Muscle layer of colon (tissue), 2 donors: ENCODE data around the gene LARP7.
A peak's percentile ranks its signal among the peaks of the same experiment; 100 is the strongest.
"Not testable (repeated sequence)": the region's sequence is repeated elsewhere in the genome, so short reads cannot be mapped to it uniquely, and the experiment has no call there.

Experiments
- H3K27ac ChIP-seq: one replicate; pipeline ENCODE4 v1.7.0; 2013; ENCODE audit warnings: low read depth, mild to moderate bottlenecking, low read length, moderate library complexity
- H3K27me3 ChIP-seq, 2 donors: one replicate each; pipeline ENCODE4 v1.7.0; 2013; ENCODE audit warnings: low read length in 2 of 2, mild to moderate bottlenecking in 2 of 2; ENCODE audit not compliant: insufficient read depth in 2 of 2, control insufficient read depth in 1 of 2
- H3K36me3 ChIP-seq: one replicate; pipeline ENCODE4 v1.7.0; 2013; ENCODE audit warnings: mild to moderate bottlenecking, low read length; ENCODE audit not compliant: insufficient read depth
- H3K4me1 ChIP-seq: one replicate; pipeline ENCODE4 v1.7.0; 2013; ENCODE audit warnings: mild to moderate bottlenecking, low read length; ENCODE audit not compliant: insufficient read depth
- H3K4me3 ChIP-seq, 2 donors: one replicate each; pipeline ENCODE4 v1.7.0; 2013; ENCODE audit warnings: low read length in 2 of 2, low read depth in 1 of 2, mild to moderate bottlenecking in 1 of 2, moderate library complexity in 1 of 2
- H3K9ac ChIP-seq: one replicate; pipeline ENCODE4 v1.7.0; 2013; ENCODE audit warnings: low read length
- H3K9me3 ChIP-seq: one replicate; pipeline ENCODE4 v1.7.0; 2013; ENCODE audit warnings: mild to moderate bottlenecking, low read length
- donor health status: abdominal sarcoma.
- donor health status: Adenocarcinoma of cecum.

The LARP7 gene

DNA sequence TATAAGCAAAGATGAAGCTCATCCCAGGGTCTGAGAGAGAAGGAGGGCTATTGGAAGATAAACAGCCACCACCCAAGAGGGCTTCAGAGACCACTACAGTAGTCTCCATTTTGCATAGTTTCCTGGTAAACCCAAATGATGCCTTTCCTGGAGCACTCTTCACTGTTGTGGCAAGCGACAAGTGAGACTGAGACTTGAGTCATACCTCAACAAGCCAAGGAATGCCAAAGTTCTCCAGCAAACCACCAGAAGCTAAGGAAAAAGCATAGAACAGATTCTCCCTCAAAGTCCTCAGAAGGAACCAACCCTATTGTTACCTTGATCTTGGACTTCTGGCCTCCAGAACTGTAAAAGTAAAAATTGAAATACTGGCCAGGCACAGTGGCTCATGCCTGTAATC, 65.9 kb downstream of the LARP7 start:
- Histone ChIP-seq H3K9me3 (no peaks in the 10 kb centered on the region), H3K27ac (no peak overlapping the region), H3K4me1 (peaks cover 8% of the 10 kb centered on the region), H3K9ac (no peak overlapping the region), H3K36me3 (no peaks in the 10 kb centered on the region), H3K27me3 (peaks cover 0 to 12% of the 10 kb centered on the region in 2 donors), H3K4me3 (no peak overlapping the region)

DNA sequence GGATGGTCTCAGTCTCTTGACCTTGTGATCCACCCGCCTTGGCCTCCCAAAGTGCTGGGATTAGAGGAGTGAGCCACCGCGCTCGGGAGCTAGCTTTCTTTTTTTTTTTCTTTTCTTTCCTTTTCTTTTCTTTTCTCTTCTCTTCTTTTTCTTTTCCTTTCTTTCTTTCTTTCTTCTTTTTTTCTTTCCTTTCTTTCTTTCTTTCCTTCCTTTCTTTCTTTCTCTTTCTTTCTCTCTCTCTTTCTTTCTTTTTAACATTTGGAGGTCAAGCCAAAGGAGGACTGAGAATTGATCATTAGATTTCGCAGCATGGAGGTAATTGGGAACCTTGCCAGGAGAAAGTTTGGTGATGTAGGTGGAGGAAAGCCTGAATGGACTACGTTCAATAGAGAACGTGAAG, 67.4 kb downstream of the LARP7 start:
- Histone ChIP-seq H3K27ac (no peak overlapping the region), H3K36me3 (no peaks in the 10 kb centered on the region), H3K27me3 (peaks cover 0 to 12% of the 10 kb centered on the region in 2 donors), H3K4me3 (no peak overlapping the region), H3K9ac (no peak overlapping the region), H3K4me1 (peaks cover 8% of the 10 kb centered on the region), H3K9me3 (no peaks in the 10 kb centered on the region)

DNA sequence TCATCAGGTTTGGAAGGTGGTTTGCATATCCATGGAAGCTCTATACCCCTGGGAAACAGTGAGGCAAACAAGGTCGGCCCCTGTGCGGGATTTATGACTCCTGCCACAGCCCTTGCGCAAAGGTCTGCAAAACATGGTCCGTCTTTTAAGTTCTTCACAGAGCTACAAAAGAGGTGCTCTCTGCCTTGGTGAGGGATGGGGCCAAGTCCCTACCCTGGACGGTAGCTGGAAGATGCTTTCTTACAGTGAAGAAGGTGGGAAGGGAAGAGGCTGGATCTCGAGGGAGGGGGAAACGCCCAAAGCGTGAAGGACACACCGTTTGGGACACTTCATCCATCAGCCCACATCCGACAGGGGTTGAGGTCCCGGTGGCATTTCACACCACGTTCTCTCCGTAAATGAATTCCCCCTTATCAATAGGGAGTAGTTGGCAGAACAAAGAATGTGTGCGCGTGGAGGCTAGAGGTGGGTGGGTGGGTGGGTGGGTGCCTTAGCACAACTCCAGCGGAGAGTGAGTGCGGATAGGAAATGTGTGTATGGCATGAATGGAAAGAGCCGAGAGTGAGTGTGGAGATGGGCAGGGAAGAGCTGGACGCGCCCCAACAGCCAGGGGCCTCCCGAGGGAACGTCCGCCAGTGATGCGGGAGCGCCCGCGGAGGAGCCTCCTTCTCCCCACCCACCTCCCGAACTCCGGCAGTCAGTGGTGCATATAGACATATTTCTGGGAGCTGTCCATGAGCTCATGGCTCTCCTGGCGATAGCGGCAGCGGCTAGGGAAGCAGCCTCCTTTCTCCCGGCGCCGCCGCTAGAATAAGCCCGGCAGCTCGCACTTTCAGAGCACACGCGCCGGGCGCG, 68.3 kb downstream of the LARP7 start:
- H3K4me3 ChIP-seq = peak overlapping the region; percentile 2 to 49
- H3K9me3 ChIP-seq = no peaks in the 10 kb centered on the region
- H3K27me3 ChIP-seq = peaks cover 0 to 12% of the 10 kb centered on the region in 2 donors
- no peak overlapping the region for H3K9ac ChIP-seq
- H3K4me1 ChIP-seq = peaks cover 8% of the 10 kb centered on the region
- no peaks in the 10 kb centered on the region for H3K36me3 ChIP-seq
- no peak overlapping the region for H3K27ac ChIP-seq

DNA sequence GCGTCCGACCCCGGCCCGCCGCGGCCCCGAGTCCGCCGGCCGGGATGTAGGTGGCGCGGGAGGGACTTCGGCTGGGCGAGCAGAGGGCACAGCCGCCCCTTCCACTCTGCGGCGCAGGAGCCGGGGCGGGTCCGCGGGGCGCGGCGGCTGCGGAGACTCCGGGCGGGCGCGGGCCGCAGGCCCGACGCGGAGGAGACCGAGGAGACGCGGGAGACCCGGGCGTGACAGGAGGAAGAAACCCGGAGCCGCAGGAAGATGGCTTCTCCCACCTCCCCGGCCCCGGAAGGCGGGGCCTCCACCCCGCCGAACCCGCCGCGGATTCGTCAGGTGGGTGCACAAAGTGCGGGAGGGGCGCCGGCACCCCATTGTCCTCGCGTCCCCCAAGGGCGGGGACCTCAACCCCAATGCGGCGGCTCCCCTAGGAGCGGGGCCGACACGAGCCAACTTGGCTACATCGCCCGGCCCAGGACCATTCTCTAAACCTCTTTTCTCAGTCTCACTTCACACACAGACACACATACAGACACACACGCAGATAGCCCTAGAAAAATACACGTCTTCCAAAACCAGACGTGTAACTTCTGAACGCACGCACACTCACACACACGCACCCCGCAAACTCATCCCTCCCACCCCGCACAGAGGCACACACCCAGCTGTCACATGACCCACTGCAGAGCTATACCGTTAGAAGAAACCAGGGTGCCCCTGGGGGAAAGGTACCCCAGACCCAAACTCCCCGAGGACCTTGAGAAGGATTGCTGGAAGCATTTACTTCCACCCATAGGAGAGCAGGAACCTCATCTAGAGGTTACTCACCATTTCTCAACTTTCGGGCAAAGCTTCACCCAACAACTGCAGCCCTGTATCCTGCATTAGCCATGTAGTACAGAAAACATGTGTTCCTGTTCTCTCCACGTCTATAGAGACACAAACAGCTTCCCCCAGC, 69.2 kb downstream of the LARP7 start:
- Histone ChIP-seq H3K27me3 (peaks cover 0 to 12% of the 10 kb centered on the region in 2 donors), H3K4me3 (peak overlapping the region; percentile 26 to 74)
- not testable (repeated sequence) for H3K4me1 ChIP-seq, H3K27ac ChIP-seq, H3K36me3 ChIP-seq, H3K9ac ChIP-seq, H3K9me3 ChIP-seq

DNA sequence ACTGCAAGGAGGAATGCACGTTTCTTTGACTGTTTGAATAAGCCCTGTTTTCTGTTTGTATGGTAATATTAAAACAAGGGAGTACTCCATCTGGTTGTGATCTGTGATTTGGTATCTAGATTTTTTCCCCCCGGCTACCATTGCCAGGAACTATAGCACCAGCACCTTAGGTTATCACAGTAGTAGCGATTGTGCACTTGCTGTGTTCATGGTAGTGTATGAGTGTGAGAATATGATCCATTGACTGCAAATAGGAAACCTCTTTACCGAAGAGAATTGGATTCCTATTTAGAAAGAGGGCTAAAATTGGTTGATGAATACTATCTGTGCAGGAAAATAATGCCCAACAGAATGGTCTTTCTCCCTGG, 69.9 kb downstream of the LARP7 start:
- no peak overlapping the region for H3K27ac ChIP-seq
- H3K27me3 ChIP-seq = peaks cover 0 to 12% of the 10 kb centered on the region in 2 donors
- H3K9me3 ChIP-seq = no peaks in the 10 kb centered on the region
- peak overlapping the region; percentile 26 to 74 for H3K4me3 ChIP-seq
- H3K4me1 ChIP-seq = peaks cover 8% of the 10 kb centered on the region
- no peak overlapping the region for H3K9ac ChIP-seq
- no peaks in the 10 kb centered on the region for H3K36me3 ChIP-seq
